GM18951 (cell line): ENCODE results near the gene MITF.

Source experiments
- POLR2A ChIP-seq: IDR thresholded peaks from 4 replicates; pipeline ENCODE4 v1.6.1; 2011; ENCODE audit warnings: mild to moderate bottlenecking; ENCODE audit not compliant: insufficient read length, insufficient read depth; ENCODE audit errors: extremely low read depth
- in situ Hi-C: fragments of 300-500 bp; cut with MboI; formaldehyde crosslinking; loops from one replicate; pipeline ENCODE4 v1.12.0; 2022; ENCODE audit warnings: low sequenced_read_pairs, mixed read lengths, inconsistent platforms; ENCODE audit not compliant: unreplicated experiment

The MITF gene

DNA sequence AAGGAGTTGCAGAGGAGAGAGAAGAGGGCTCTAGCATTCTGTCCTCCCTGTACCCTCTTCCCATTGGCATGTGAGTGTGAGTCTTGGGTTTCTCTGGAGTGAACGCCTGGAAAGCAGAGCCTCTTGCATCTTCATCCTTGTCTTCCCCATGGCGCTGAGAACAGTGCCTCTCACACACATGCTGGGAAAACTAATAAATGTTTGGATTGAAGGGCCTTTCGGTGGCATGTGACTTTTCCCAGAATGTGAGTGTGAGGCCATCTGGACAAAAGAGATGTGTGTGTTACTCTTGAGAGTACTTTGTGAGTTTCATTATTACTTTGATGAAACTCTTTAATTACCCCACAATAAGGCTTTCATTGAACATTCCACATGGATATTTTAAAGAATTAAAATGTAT, 122.3 kb downstream of the MITF start:
- in situ Hi-C loops: no loop called here
- TF ChIP-seq POLR2A: no peak

DNA sequence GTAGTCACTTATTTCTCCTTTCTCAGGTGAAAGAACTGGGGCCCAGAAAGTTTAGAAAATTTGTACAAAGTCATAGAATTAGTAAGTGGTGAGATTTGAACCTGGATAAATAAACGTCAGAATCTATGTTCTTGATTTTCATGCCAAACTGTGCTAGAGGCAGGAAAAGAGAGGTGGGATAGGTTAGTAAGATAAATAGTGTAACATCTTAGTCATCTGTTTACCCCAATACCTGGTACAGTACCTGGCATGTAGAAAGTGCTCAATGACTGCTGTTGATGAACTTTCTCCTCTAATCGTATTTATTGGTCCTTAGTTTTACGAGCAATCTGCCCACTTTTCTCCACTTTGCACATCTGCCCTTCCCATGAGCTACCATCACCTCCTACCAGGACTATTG, 124.9 kb downstream of the MITF start:
- no peak for TF ChIP-seq POLR2A
- in situ Hi-C loops: no loop called here

DNA sequence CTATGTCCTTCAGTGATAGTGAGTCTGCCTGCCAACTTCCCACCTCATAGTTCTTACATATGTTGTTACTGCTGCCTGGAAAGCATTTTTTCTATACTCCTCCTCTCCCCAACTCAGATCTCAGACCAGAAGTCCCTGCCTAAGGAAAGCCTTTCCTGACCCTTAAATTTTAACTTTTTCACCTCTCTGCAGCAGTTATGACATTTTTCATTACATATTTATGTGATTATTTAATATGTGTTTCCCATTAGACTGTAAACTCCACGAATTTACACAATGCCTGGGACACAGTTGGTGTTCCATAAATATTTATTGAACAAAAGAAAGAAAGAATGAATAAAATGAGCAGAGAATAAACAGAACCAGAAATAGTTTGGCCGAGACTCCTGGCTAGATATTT, 125.5 kb downstream of the MITF start:
- TF ChIP-seq POLR2A: no peak
- in situ Hi-C loops: no loop called here

- in situ Hi-C loops: no loop called here
- no peak for TF ChIP-seq POLR2A
Observed at GRCh38 chr3:69865925-69866679, 126.8 kb downstream of the MITF start.

DNA sequence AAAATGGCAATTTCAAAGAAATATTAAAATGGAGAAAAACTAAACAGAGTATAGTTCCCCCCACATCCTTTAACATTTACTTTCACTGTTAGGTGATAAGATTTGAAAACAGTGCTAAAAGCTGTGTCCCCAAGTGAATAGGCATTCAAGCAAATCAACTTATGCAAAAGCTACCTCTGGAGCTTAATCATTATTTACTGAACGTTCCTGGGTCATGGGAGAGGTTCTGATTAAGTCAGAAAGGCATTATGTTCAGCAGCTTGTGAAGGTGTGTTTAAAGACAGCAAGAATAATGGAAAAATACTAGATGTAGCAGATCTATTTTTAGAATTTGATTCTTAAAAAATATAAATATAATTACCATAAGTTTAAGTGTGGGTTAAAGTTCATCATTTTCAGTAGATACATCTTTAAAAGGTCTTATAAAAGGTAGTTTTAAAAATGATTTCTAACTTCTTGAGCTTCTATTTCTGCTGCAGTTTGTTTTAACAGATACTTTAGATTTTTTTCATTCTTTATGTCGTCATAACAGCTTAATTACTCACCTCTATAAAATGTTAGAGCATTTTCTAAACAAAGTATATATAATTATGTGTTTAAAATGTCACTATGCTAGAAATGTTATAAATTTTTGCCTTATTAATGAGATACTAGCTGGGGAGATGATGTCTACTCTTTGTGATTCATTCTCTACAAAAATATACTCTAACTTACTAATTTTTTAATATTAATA, 127.9 kb downstream of the MITF start:
- TF ChIP-seq POLR2A: no peak

GRCh38 chr3:69867941-69868505, 128.8 kb downstream of the MITF start:
- no peak for TF ChIP-seq POLR2A
- in situ Hi-C loops: no loop called here

More for the DNA sequence above, 127.9 kb downstream of the MITF start:
- in situ Hi-C loops: no loop called here

DNA sequence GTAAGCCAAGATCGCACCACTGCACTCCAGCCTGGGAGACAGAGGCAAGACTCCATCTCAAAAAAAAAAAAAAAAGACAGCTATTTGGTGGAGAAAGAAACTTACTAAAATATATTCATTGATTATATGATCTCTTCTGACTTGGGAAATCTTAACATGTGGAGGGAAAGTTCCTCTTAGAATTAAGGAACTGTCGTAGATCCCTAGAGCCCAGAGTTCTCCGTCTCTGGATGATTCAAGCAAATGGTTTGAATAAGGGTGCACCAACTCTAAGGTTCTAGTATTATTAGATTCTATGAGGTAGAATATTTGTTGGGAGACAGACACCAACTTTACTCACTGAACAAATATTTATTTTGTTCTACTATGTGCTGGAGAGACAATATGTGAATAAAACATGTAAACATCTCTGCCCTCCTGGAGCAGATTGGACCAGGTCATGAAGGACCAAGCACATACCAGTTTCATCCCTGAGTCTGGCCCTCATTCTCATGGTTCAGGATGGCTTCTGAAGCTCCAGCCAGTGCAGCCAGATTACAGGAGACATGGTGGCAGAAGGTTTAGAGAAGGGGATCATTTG, 129.7 kb downstream of the MITF start:
- in situ Hi-C loops: no loop called here

GRCh38 chr3:69869643-69870042, 130.4 kb downstream of the MITF start:
- TF ChIP-seq POLR2A: no peak
- in situ Hi-C loops: no loop called here

More for the DNA sequence above, 129.7 kb downstream of the MITF start:
- TF ChIP-seq POLR2A: no peak

- no peak for TF ChIP-seq POLR2A
- in situ Hi-C loops: no loop called here
Observed at GRCh38 chr3:69871251-69871650, 132.0 kb downstream of the MITF start.

DNA sequence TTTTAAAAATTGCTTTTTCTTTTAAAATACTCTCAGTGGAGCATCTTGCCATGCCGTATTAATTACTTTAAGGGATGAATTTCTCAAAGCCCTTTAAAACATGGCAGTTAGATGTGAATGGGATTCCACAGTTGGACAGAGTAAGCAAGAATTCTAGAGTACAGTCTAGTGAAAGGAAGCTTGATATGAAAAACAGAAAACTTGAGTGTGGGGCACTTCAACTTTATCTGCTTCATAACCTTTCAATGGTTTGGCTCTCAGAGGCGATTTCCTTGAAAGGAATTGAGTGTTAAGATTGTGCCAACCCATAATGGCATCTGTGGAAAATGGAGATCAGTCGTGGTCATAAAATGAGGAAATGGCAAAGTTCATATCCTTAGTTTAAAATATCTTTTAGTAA, 132.6 kb downstream of the MITF start:
- in situ Hi-C loops: no loop called here
- no peak for TF ChIP-seq POLR2A

- no peak for TF ChIP-seq POLR2A
- in situ Hi-C loops: no loop called here
Observed at GRCh38 chr3:69872783-69873378, 133.6 kb downstream of the MITF start.

DNA sequence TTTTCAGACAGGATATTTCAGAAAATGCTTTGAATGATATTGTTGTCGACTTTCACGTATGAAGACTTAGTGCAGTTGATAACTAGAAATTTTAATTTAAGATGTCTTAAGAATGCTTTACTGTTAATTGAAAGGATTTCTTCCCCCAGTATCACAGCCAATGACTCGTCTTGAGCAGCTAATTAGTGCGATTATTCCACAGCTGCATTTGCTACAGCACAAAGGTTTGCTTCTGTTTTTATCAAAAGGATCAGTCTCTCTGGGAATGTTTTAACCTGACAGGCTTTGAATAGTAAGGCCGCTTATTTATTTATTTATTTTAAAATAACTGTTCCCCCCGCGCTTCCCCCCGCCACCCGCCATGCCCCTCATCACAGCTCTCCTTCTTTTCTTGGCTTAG, 136.8 kb downstream of the MITF start:
- in situ Hi-C loops: no loop called here
- TF ChIP-seq POLR2A: no peak

- in situ Hi-C loops: no loop called here
- TF ChIP-seq POLR2A: no peak
Observed at GRCh38 chr3:69878254-69878653, 139.0 kb downstream of the MITF start.

DNA sequence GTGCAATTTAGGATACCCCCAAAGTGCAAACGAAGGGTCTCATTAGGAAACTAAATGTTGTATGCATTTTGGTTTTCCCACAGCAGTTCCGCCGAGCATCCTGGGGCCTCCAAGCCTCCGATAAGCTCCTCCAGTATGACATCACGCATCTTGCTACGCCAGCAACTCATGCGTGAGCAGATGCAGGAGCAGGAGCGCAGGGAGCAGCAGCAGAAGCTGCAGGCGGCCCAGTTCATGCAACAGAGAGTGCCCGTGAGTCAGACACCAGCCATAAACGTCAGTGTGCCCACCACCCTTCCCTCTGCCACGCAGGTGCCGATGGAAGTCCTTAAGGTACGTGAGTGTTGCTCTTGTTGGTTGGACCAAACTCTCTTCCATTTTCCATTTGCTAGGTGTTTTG, 139.8 kb downstream of the MITF start:
- in situ Hi-C loops: no loop called here
- TF ChIP-seq POLR2A: no peak
